ENCODE results near the gene PRIM2. TPM values are rescaled to one million over a fixed set of nuclear protein-coding genes. Genes with fewer than 3 reads are reported as not detected.

PRIM2 gene
- total and polyA plus RNA-seq, 2 experiments from 2014 or later, result 45.5 to 75.2 TPM

DNA sequence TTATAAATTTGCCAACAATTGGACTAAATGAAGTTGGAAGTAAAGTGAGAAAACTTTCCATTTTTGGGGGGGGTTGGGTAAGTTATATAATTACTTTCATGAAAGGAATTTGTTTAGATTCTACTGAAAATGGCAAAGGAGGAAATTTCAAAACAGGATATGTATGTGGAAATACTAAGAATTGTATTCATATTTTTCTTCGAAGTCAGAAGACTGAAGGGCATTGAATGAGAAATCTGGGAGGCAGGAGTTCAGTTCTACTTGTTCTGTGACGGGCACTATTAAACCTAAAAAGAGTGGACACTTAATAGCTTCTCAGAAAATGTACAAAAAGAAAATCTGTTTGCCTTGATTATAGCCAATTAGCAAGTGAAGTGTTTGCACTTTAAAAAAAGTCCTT is 114.7 kb downstream of the PRIM2 start:
- peak overlapping the region; percentile 77; the same call in 1 of the 2 replicates for H3K27ac Mint-ChIP-seq
- Histone ChIP-seq H2AFZ (no peak overlapping the region), H3F3A (replicated peaks; ENCODE audit: low read depth) (no peaks in the 10 kb centered on the region), H3K4me3 (no peak overlapping the region), H3K27me3 (ENCODE audit: insufficient read depth) (no peaks in the 10 kb centered on the region), H3K4me1 (ENCODE audit: insufficient read depth) (peaks cover 17% of the 10 kb centered on the region), H3K27ac (ENCODE audit: low read depth) (no peak overlapping the region), H3K9me2 (ENCODE audit: insufficient read depth) (no peaks in the 10 kb centered on the region), H3K79me2 (replicated peaks; ENCODE audit: insufficient read depth) (peaks cover 5% of the 10 kb centered on the region), H4K20me1 (replicated peaks; ENCODE audit: insufficient read depth) (no peaks in the 10 kb centered on the region), H3K4me2 (no peak overlapping the region; the same call in 1 of the 2 replicates), H3K36me3 (ENCODE audit: insufficient read depth) (no peaks in the 10 kb centered on the region)
- peaks cover 53% of the 10 kb centered on the region for H3K4me1 Mint-ChIP-seq
- TF ChIP-seq, protein P1, sequence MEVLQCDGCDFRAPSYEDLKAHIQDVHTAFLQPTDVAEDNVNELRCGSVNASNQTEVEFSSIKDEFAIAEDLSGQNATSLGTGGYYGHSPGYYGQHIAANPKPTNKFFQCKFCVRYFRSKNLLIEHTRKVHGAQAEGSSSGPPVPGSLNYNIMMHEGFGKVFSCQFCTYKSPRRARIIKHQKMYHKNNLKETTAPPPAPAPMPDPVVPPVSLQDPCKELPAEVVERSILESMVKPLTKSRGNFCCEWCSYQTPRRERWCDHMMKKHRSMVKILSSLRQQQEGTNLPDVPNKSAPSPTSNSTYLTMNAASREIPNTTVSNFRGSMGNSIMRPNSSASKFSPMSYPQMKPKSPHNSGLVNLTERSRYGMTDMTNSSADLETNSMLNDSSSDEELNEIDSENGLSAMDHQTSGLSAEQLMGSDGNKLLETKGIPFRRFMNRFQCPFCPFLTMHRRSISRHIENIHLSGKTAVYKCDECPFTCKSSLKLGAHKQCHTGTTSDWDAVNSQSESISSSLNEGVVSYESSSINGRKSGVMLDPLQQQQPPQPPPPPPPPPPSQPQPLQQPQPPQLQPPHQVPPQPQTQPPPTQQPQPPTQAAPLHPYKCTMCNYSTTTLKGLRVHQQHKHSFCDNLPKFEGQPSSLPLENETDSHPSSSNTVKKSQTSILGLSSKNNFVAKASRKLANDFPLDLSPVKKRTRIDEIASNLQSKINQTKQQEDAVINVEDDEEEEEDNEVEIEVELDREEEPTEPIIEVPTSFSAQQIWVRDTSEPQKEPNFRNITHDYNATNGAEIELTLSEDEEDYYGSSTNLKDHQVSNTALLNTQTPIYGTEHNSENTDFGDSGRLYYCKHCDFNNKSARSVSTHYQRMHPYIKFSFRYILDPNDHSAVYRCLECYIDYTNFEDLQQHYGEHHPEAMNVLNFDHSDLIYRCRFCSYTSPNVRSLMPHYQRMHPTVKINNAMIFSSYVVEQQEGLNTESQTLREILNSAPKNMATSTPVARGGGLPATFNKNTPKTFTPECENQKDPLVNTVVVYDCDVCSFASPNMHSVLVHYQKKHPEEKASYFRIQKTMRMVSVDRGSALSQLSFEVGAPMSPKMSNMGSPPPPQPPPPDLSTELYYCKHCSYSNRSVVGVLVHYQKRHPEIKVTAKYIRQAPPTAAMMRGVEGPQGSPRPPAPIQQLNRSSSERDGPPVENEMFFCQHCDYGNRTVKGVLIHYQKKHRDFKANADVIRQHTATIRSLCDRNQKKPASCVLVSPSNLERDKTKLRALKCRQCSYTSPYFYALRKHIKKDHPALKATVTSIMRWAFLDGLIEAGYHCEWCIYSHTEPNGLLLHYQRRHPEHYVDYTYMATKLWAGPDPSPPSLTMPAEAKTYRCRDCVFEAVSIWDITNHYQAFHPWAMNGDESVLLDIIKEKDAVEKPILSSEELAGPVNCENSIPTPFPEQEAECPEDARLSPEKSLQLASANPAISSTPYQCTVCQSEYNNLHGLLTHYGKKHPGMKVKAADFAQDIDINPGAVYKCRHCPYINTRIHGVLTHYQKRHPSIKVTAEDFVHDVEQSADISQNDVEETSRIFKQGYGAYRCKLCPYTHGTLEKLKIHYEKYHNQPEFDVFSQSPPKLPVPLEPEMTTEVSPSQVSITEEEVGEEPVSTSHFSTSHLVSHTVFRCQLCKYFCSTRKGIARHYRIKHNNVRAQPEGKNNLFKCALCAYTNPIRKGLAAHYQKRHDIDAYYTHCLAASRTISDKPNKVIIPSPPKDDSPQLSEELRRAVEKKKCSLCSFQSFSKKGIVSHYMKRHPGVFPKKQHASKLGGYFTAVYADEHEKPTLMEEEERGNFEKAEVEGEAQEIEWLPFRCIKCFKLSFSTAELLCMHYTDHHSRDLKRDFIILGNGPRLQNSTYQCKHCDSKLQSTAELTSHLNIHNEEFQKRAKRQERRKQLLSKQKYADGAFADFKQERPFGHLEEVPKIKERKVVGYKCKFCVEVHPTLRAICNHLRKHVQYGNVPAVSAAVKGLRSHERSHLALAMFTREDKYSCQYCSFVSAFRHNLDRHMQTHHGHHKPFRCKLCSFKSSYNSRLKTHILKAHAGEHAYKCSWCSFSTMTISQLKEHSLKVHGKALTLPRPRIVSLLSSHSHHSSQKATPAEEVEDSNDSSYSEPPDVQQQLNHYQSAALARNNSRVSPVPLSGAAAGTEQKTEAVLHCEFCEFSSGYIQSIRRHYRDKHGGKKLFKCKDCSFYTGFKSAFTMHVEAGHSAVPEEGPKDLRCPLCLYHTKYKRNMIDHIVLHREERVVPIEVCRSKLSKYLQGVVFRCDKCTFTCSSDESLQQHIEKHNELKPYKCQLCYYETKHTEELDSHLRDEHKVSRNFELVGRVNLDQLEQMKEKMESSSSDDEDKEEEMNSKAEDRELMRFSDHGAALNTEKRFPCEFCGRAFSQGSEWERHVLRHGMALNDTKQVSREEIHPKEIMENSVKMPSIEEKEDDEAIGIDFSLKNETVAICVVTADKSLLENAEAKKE (CRISPR knock-in tag; IDR thresholded peaks at IDR 0.05), result no peak
- TF ChIP-seq EZH2 (IDR thresholded peaks at IDR 0.05; ENCODE audit: low read depth, unreplicated experiment), result no peak
- TF ChIP-seq ZNF114 (CRISPR knock-in tag; IDR thresholded peaks at IDR 0.05), result no peak
- TF ChIP-seq POLR2AphosphoS5 (IDR thresholded peaks at IDR 0.05; ENCODE audit: low read depth), result no peak
- no peak for TF ChIP-seq JUNB (IDR thresholded peaks at IDR 0.05; ENCODE audit: unreplicated experiment)
- no peak for TF ChIP-seq ZNF331 (CRISPR knock-in tag; IDR thresholded peaks at IDR 0.05; ENCODE audit: low read depth)
- no peak for TF ChIP-seq EZH2phosphoT487 (IDR thresholded peaks at IDR 0.05; ENCODE audit: unreplicated experiment)
- no peak for TF ChIP-seq NANOG (IDR thresholded peaks at IDR 0.05; ENCODE audit: borderline replicate concordance)
- TF ChIP-seq, protein P2, sequence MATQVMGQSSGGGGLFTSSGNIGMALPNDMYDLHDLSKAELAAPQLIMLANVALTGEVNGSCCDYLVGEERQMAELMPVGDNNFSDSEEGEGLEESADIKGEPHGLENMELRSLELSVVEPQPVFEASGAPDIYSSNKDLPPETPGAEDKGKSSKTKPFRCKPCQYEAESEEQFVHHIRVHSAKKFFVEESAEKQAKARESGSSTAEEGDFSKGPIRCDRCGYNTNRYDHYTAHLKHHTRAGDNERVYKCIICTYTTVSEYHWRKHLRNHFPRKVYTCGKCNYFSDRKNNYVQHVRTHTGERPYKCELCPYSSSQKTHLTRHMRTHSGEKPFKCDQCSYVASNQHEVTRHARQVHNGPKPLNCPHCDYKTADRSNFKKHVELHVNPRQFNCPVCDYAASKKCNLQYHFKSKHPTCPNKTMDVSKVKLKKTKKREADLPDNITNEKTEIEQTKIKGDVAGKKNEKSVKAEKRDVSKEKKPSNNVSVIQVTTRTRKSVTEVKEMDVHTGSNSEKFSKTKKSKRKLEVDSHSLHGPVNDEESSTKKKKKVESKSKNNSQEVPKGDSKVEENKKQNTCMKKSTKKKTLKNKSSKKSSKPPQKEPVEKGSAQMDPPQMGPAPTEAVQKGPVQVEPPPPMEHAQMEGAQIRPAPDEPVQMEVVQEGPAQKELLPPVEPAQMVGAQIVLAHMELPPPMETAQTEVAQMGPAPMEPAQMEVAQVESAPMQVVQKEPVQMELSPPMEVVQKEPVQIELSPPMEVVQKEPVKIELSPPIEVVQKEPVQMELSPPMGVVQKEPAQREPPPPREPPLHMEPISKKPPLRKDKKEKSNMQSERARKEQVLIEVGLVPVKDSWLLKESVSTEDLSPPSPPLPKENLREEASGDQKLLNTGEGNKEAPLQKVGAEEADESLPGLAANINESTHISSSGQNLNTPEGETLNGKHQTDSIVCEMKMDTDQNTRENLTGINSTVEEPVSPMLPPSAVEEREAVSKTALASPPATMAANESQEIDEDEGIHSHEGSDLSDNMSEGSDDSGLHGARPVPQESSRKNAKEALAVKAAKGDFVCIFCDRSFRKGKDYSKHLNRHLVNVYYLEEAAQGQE (IDR thresholded peaks at IDR 0.05; ENCODE audit: unreplicated experiment), result no peak
- TF ChIP-seq, protein P3, sequence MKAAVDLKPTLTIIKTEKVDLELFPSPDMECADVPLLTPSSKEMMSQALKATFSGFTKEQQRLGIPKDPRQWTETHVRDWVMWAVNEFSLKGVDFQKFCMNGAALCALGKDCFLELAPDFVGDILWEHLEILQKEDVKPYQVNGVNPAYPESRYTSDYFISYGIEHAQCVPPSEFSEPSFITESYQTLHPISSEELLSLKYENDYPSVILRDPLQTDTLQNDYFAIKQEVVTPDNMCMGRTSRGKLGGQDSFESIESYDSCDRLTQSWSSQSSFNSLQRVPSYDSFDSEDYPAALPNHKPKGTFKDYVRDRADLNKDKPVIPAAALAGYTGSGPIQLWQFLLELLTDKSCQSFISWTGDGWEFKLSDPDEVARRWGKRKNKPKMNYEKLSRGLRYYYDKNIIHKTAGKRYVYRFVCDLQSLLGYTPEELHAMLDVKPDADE (IDR thresholded peaks at IDR 0.05), result no peak
- no peak for TF ChIP-seq STAT1 (IDR thresholded peaks at IDR 0.05; ENCODE audit: unreplicated experiment)
- no peak for TF ChIP-seq CREB1 (CRISPR knock-in tag; IDR thresholded peaks at IDR 0.05; ENCODE audit: low read depth)
- TF ChIP-seq, protein P4, sequence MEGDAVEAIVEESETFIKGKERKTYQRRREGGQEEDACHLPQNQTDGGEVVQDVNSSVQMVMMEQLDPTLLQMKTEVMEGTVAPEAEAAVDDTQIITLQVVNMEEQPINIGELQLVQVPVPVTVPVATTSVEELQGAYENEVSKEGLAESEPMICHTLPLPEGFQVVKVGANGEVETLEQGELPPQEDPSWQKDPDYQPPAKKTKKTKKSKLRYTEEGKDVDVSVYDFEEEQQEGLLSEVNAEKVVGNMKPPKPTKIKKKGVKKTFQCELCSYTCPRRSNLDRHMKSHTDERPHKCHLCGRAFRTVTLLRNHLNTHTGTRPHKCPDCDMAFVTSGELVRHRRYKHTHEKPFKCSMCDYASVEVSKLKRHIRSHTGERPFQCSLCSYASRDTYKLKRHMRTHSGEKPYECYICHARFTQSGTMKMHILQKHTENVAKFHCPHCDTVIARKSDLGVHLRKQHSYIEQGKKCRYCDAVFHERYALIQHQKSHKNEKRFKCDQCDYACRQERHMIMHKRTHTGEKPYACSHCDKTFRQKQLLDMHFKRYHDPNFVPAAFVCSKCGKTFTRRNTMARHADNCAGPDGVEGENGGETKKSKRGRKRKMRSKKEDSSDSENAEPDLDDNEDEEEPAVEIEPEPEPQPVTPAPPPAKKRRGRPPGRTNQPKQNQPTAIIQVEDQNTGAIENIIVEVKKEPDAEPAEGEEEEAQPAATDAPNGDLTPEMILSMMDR (conservative IDR thresholded peaks at IDR 0.05; ENCODE audit: low read depth in 2 of 2), result no peak
- H3K27me3 Mint-ChIP-seq (ENCODE audit: insufficient read depth, low read depth, poor library complexity), result peaks cover 7% of the 10 kb centered on the region
- H3K36me3 Mint-ChIP-seq (ENCODE audit: low read depth), result peaks cover 2% of the 10 kb centered on the region; the same call in 1 of the 3 replicates
- ATAC-seq (no peak), DNase-seq (ENCODE audit: low spot score) (no peak)
- no peak overlapping the region for H3K4me3 Mint-ChIP-seq
- H3K9me3 Mint-ChIP-seq, result no peaks in the 10 kb centered on the region

Data from GM23338 (cell line).